Suprapubic skin (tissue), 4 donors: ENCODE data around the gene TMEM53. TPM values are rescaled to one million over a fixed set of nuclear protein-coding genes. Genes with fewer than 3 reads are reported as not detected.

Experiments
- DNase-seq, 2 donors: peaks; one replicate each; pipeline ENCODE4 v3.0.0-alpha.2; 2019; ENCODE audit warnings: low spot score in 2 of 2
- H3K27ac ChIP-seq: fragments of 200-600 bp; sonication (generic); one replicate; pipeline ENCODE4 v1.5.1; 2019
- H3K27me3 ChIP-seq: fragments of 200-600 bp; sonication (generic); one replicate; pipeline ENCODE4 v1.5.1; 2019
- H3K36me3 ChIP-seq: fragments of 200-600 bp; sonication (generic); one replicate; pipeline ENCODE4 v1.5.1; 2019
- H3K4me1 ChIP-seq: fragments of 200-600 bp; sonication (generic); one replicate; pipeline ENCODE4 v1.5.1; 2019
- H3K4me3 ChIP-seq: fragments of 200-600 bp; sonication (generic); one replicate; pipeline ENCODE4 v1.5.1; 2019; ENCODE audit warnings: mild to moderate bottlenecking
- H3K9me3 ChIP-seq: fragments of 200-600 bp; sonication (generic); one replicate; pipeline ENCODE4 v1.5.1; 2019
- EP300 ChIP-seq: sonication (generic); formaldehyde crosslinking; IDR thresholded peaks from one replicate; pipeline ENCODE4 v1.6.1; 2017; ENCODE audit warnings: antibody characterized with exemption
- POLR2A ChIP-seq, 2 donors: fragments of 450-650 bp; IDR thresholded peaks; one replicate each; pipeline ENCODE4 v1.6.1; 2017; ENCODE audit warnings: antibody characterized with exemption in 2 of 2, mild to moderate bottlenecking in 2 of 2, moderate library complexity in 2 of 2
- POLR2AphosphoS5 ChIP-seq, 3 donors: sonication (generic); formaldehyde crosslinking; IDR thresholded peaks; one replicate each; pipeline ENCODE4 v1.6.1; 2017; ENCODE audit warnings: antibody characterized with exemption in 3 of 3
- WGBS: methylation state at CpG from one replicate; pipeline ENCODE4 v1.1.5; 2018; 5-methylcytosine and 5-hydroxymethylcytosine counted together
- total RNA-seq, 4 donors: library from RNA; depleted of rRNA; stranded (reverse); fragments of >200 nt; gene quantifications; one replicate each; pipeline ENCODE4 v1.1.0, GENCODE V29; 2016
- TF ChIP-seq, protein P1 (sequence below), 2 donors: fragments of 200-600 bp in 1 of 2; fragments of 450-650 bp in 1 of 2; sonication (generic) in 1 of 2; IDR thresholded peaks; one replicate each; pipeline ENCODE4 v1.5.1; 2016 to 2019; ENCODE audit warnings: antibody characterized with exemption in 2 of 2, mild to moderate bottlenecking in 1 of 2, moderate library complexity in 1 of 2

The TMEM53 gene
- total RNA-seq, 4 donors from 2014 or later, result 2.3 to 9.9 (median 4.3) TPM

GRCh38 chr1:44661781-44662682, 12.2 kb downstream of the TMEM53 start:
- DNase-seq, result no peak
- Histone ChIP-seq H3K36me3 (peaks cover 3% of the 10 kb centered on the region), H3K9me3 (no peaks in the 10 kb centered on the region), H3K4me1 (peaks cover 6% of the 10 kb centered on the region), H3K4me3 (no peak overlapping the region), H3K27me3 (no peaks in the 10 kb centered on the region), H3K27ac (no peak overlapping the region)
- TF ChIP-seq EP300, result no peak
- TF ChIP-seq, protein P1, sequence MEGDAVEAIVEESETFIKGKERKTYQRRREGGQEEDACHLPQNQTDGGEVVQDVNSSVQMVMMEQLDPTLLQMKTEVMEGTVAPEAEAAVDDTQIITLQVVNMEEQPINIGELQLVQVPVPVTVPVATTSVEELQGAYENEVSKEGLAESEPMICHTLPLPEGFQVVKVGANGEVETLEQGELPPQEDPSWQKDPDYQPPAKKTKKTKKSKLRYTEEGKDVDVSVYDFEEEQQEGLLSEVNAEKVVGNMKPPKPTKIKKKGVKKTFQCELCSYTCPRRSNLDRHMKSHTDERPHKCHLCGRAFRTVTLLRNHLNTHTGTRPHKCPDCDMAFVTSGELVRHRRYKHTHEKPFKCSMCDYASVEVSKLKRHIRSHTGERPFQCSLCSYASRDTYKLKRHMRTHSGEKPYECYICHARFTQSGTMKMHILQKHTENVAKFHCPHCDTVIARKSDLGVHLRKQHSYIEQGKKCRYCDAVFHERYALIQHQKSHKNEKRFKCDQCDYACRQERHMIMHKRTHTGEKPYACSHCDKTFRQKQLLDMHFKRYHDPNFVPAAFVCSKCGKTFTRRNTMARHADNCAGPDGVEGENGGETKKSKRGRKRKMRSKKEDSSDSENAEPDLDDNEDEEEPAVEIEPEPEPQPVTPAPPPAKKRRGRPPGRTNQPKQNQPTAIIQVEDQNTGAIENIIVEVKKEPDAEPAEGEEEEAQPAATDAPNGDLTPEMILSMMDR (IDR thresholded peaks at IDR 0.05), result no peak
- TF ChIP-seq POLR2AphosphoS5 (IDR thresholded peaks at IDR 0.05), result no peak
- TF ChIP-seq POLR2A (IDR thresholded peaks at IDR 0.05), result no peak
- 72% methylated on average over 10 of the region's 15 CpGs for WGBS

GRCh38 chr1:44660176-44660575, 14.1 kb downstream of the TMEM53 start:
- no peak overlapping the region for H3K27ac ChIP-seq
- TF ChIP-seq EP300, result no peak
- no peak for TF ChIP-seq POLR2AphosphoS5 (IDR thresholded peaks at IDR 0.05)
- TF ChIP-seq POLR2A (IDR thresholded peaks at IDR 0.05), result no peak
- TF ChIP-seq, protein P1 (IDR thresholded peaks at IDR 0.05), result no peak
- H3K4me1 ChIP-seq, result peaks cover 6% of the 10 kb centered on the region
- 64% methylated on average over 6 of the region's 9 CpGs for WGBS
- H3K9me3 ChIP-seq, result no peaks in the 10 kb centered on the region
- H3K27me3 ChIP-seq, result no peaks in the 10 kb centered on the region
- no peak for DNase-seq
- H3K4me3 ChIP-seq, result no peak overlapping the region
- H3K36me3 ChIP-seq, result peaks cover 3% of the 10 kb centered on the region

DNA sequence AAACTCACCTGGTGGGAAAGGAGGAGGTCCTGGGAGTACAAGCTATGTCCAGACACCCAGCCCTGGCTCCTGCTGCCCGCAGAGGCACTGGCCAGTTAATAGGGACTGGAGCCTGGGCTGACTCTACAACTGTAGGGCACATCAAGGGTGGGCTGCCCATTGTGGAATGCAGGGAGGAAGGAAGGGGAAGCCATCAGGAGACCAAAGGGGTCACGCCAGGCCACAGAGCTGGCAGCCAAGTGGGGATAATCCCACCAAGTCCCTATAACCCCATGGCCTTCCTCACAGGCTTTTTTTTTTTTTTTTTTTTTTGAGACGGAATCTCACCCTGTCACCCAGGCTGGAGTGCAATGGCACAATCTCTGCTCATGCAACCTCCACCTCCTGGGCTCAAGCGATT, 14.7 kb downstream of the TMEM53 start:
- Histone ChIP-seq H3K9me3 (no peaks in the 10 kb centered on the region), H3K4me1 (peaks cover 6% of the 10 kb centered on the region), H3K4me3 (no peak overlapping the region), H3K27ac (no peak overlapping the region), H3K27me3 (no peaks in the 10 kb centered on the region), H3K36me3 (peaks cover 9% of the 10 kb centered on the region)
- TF ChIP-seq, protein P1 (IDR thresholded peaks at IDR 0.05), result no peak
- TF ChIP-seq POLR2A (IDR thresholded peaks at IDR 0.05), result no peak
- TF ChIP-seq POLR2AphosphoS5 (IDR thresholded peaks at IDR 0.05), result no peak
- TF ChIP-seq EP300, result no peak
- DNase-seq, result no peak
- 94% methylated on average over 4 of the region's 4 CpGs for WGBS

DNA sequence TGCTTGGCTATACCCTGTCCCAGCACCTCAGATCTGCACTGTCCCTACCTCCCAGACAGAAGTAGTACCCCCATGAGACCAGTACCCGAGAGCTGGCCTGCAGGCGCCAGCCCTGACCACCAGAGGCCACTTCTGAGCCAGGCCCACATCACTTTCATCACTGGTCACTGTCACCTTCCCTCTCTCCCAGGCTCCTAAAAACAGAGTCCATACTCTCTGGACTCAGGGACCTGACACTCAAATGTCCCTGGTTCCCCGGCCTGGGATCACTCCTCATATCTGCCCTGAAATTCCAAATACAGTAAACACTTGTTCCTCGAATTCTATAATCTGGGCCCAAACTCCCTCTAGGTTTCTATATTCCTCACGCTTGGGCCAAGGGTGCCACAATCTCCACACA, 18.7 kb downstream of the TMEM53 start:
- no peaks in the 10 kb centered on the region for H3K9me3 ChIP-seq
- H3K27me3 ChIP-seq, result no peaks in the 10 kb centered on the region
- no peak overlapping the region for H3K4me3 ChIP-seq

More for the DNA sequence above, 18.7 kb downstream of the TMEM53 start:
- TF ChIP-seq POLR2AphosphoS5 (IDR thresholded peaks at IDR 0.05) (no peak), POLR2A (IDR thresholded peaks at IDR 0.05) (no peak)
- TF ChIP-seq, protein P1 (IDR thresholded peaks at IDR 0.05), result peak in 1 of 2 donors; percentile 51
- Histone ChIP-seq H3K36me3 (peaks cover 27% of the 10 kb centered on the region), H3K27ac (no peak overlapping the region), H3K4me1 (peaks cover 6% of the 10 kb centered on the region)
- WGBS, result 83% methylated on average over 5 of the region's 5 CpGs
- DNase-seq, result no peak
